Mononuclear cell (primary cell): ENCODE data around the gene TNFAIP3. TPM values are rescaled to one million over a fixed set of nuclear protein-coding genes. Genes with fewer than 3 reads are reported as not detected.

ENCODE experiments used
- H3K27me3 ChIP-seq: 2 replicates; pipeline ENCODE4 v1.6.0; 2011; ENCODE audit warnings: low read length, control low read depth; ENCODE audit not compliant: insufficient read depth
- H3K4me1 ChIP-seq: 2 replicates; pipeline ENCODE4 v1.5.1; 2011; ENCODE audit warnings: mild to moderate bottlenecking, low read length, control low read depth; ENCODE audit not compliant: insufficient read depth
- H3K4me3 ChIP-seq: 2 replicates; pipeline ENCODE4 v1.5.1; 2011; ENCODE audit warnings: mild to moderate bottlenecking, low read length, moderate library complexity
- H3K9me3 ChIP-seq: 2 replicates; pipeline ENCODE4 v1.5.1; 2011; ENCODE audit warnings: low read depth, mild to moderate bottlenecking, control low read depth, low read length
- total RNA-seq: library from RNA; depleted of rRNA; stranded (reverse); fragments of >200 nt; gene quantifications from one replicate; pipeline ENCODE4 v1.2.3, GENCODE V29; 2012

The TNFAIP3 gene
- total RNA-seq, 1 donor, result 1,382 TPM

DNA sequence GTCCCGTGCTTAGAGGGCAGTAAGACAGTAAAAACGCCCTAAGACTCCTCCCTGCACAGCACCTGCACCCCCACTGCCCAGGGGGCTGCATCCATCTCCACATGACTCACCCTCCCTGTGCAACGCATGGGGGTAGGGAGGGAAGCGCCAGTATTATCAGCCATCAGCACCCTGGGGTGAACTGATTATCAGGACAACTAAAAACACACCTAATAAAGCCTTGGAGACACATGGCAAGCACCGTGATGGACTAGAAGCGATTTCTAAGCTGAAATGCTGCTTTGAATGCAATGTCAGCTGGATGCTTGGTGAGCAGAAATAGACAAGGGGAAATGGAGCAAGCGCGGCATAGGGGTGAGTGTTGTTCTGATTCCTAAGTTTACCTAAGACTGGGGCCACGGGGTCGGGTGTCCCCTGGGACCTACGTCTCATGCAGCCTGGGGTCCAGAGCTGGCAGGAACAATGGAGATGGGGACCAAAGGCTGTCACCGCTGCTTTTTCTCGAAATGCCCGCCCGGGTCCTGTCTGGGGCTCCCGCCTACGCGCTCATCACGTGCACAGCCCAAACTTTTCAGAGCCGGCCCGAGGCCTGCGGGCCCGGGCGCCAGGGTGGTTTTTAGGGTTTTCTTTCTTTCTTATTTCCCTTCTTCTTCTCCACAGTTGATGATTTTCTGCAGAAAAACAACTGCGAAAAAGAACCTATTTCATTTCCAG, 702 bp upstream of the TNFAIP3 start:
- no peaks in the 10 kb centered on the region for H3K27me3 ChIP-seq
- H3K4me1 ChIP-seq, result peaks cover 45% of the 10 kb centered on the region
- no peaks in the 10 kb centered on the region for H3K9me3 ChIP-seq
- H3K4me3 ChIP-seq, result peak overlapping the region; percentile 52

GRCh38 chr6:137867685-137868509, 838 bp downstream of the TNFAIP3 start:
- H3K9me3 ChIP-seq, result no peaks in the 10 kb centered on the region
- H3K27me3 ChIP-seq, result no peaks in the 10 kb centered on the region
- peaks cover 59% of the 10 kb centered on the region for H3K4me1 ChIP-seq
- H3K4me3 ChIP-seq, result peak overlapping the region; percentile 95

DNA sequence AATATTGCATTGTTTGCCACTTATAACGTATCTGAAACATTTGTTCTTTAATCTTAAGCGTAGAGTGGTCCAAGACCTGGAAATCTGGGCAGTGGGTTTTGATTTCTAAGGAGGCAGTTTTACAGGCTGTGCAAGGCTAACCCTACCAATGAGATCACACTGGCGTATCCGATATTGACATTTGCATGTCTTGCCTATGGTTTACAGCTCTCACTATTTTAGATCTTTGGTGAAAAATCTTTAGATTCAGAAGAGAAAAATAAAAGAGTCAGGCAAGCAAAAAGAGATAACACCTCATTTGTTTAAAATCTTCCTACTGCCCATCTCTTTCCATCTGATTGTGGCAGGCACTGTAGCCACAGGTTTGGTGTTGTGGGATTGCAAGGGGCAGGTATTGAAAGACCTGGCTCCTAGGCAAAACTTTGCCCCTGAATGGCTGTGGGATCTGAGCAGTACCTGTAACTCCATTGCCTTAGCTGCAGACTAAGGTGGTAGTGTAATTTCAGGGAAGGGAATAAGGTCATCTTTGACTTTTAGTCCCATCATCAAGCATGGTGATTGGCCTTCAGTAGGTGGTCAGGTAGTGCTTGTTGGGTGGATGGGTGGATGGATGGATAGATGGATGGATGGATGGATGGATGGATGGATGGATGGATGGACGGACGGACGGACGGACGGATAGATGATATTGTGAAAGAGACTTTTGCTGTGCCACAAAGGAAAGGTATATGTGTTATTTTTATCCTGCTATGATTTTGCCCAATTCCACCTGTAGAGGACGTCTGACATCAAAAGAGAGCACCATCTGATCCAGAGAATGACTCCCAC, 1.9 kb downstream of the TNFAIP3 start:
- Histone ChIP-seq H3K27me3 (no peaks in the 10 kb centered on the region), H3K4me1 (peaks cover 67% of the 10 kb centered on the region), H3K4me3 (peak overlapping the region; percentile 95), H3K9me3 (no peaks in the 10 kb centered on the region)

GRCh38 chr6:137869549-137870307, 2.7 kb downstream of the TNFAIP3 start:
- H3K4me3 ChIP-seq, result peak overlapping the region; percentile 95
- no peaks in the 10 kb centered on the region for H3K27me3 ChIP-seq
- no peaks in the 10 kb centered on the region for H3K9me3 ChIP-seq
- peaks cover 74% of the 10 kb centered on the region for H3K4me1 ChIP-seq

DNA sequence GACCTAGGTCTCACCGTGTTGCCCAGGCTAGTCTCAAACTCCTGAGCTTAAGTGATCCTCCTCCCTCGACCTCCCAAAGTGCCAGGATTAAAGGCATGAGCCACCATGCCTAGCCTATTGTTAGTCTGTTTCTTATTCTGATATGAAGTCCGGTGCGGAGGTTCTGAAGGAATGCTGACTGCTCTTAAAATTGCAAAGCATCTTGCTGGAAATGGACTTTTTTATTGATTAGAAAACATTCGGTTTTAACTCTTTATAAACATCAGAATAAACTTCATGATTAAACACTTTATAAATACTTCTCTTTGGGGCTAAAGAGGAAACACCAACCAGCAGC, 3.2 kb downstream of the TNFAIP3 start:
- H3K27me3 ChIP-seq, result no peaks in the 10 kb centered on the region
- peak overlapping the region; percentile 25 for H3K4me3 ChIP-seq
- H3K4me1 ChIP-seq, result peaks cover 77% of the 10 kb centered on the region
- no peaks in the 10 kb centered on the region for H3K9me3 ChIP-seq

- H3K4me3 ChIP-seq, result peak overlapping the region; percentile 25
- no peaks in the 10 kb centered on the region for H3K9me3 ChIP-seq
- peaks cover 72% of the 10 kb centered on the region for H3K4me1 ChIP-seq
- no peaks in the 10 kb centered on the region for H3K27me3 ChIP-seq
These were observed 3.7 kb downstream of the TNFAIP3 start for GRCh38 chr6:137870744-137871247.

- Histone ChIP-seq H3K27me3 (no peaks in the 10 kb centered on the region), H3K9me3 (no peaks in the 10 kb centered on the region), H3K4me3 (peak overlapping the region; percentile 25), H3K4me1 (peaks cover 67% of the 10 kb centered on the region)
These were observed 4.2 kb downstream of the TNFAIP3 start for GRCh38 chr6:137871291-137871690.

DNA sequence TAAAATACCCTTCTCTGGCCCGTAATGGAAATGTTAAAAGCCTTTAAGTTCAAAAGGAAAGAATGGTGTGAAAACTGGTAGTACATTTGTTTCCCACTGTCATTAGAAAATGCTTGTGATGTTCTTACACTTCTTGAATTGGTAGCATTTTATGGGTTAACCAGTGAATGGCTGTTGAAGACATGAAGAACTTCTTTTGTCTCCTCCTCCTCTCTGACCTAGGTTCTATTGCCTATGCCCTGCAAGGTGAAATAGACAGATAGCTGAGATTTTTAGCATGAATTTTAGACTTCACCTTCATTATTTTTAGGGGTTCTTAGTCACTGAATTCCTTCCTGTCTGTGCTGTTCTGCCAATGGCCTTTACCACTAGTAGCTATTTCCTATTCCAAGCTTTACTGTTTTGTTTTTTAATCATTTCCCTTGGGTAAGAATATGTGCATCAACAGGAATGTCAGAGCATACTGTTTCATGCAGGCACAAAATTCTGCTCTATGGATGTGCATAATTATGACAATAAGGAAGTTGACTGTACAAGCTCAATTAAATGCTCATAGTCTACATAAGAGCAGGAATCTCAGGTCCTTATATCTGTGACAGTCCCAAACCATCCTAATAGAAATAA, 4.9 kb downstream of the TNFAIP3 start:
- no peaks in the 10 kb centered on the region for H3K27me3 ChIP-seq
- H3K9me3 ChIP-seq, result no peaks in the 10 kb centered on the region
- H3K4me1 ChIP-seq, result peaks cover 64% of the 10 kb centered on the region
- no peak overlapping the region for H3K4me3 ChIP-seq

GRCh38 chr6:137872581-137873115, 5.6 kb downstream of the TNFAIP3 start:
- peaks cover 69% of the 10 kb centered on the region for H3K4me1 ChIP-seq
- H3K27me3 ChIP-seq, result no peaks in the 10 kb centered on the region
- H3K4me3 ChIP-seq, result no peak overlapping the region
- H3K9me3 ChIP-seq, result no peaks in the 10 kb centered on the region

DNA sequence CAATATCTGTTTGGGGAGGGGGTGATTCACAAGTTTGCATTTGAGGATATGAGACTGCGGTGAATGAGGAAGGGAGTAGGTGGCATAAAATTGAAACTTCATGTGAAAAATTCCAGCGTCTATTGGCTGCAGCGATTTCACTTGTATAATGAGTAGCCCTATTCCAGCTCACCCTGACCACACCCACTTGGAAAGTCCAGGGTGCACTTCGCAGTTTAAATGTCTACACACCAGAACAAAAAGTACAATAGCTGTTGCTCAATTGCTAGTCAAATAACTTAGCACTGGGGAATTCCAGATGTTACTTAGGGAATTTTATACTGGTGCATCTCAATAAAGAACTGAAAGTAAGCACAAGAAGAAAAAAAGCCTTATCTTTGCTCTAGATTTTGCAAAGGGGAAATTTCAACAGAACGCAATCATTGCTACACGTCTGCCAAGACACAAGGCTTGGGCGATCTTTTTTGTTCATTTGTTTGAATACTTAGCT, 6.3 kb downstream of the TNFAIP3 start:
- Histone ChIP-seq H3K9me3 (no peaks in the 10 kb centered on the region), H3K27me3 (no peaks in the 10 kb centered on the region), H3K4me1 (peaks cover 73% of the 10 kb centered on the region), H3K4me3 (no peak overlapping the region)

DNA sequence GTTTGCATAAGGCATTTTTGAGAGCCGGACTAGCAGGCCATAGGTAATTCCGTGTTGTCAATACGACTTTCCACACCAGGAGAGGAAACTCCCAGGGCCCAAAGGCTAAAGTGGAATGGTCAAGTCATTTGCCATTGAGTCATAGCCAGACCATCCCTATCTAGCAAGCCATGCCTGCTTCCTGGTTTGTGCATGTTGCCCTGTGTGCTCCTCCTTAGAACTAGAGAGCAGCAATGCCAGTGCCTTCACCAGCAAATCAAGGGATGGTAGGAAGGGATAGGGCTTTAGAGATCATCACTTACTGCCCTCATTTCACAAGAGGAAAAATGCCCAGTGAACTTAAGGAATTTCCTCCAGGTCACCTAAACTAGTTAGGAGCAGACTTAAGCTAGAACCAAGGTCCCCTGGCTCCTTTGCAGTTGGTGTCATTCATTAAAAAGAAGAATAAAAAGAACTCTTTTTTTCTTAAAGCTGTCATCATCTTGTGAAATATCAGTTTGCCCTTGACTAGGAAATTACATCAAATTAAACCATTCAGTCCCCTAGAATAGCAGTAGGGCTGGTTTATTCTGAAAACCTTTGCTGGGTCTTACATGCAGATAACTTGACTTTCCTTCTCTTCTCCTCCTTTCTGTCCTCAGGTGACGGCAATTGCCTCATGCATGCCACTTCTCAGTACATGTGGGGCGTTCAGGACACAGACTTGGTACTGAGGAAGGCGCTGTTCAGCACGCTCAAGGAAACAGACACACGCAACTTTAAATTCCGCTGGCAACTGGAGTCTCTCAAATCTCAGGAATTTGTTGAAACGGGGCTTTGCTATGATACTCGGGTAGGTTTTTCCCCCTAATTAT, 7.4 kb downstream of the TNFAIP3 start:
- Histone ChIP-seq H3K9me3 (no peaks in the 10 kb centered on the region), H3K27me3 (no peaks in the 10 kb centered on the region), H3K4me3 (no peak overlapping the region), H3K4me1 (peaks cover 70% of the 10 kb centered on the region)

DNA sequence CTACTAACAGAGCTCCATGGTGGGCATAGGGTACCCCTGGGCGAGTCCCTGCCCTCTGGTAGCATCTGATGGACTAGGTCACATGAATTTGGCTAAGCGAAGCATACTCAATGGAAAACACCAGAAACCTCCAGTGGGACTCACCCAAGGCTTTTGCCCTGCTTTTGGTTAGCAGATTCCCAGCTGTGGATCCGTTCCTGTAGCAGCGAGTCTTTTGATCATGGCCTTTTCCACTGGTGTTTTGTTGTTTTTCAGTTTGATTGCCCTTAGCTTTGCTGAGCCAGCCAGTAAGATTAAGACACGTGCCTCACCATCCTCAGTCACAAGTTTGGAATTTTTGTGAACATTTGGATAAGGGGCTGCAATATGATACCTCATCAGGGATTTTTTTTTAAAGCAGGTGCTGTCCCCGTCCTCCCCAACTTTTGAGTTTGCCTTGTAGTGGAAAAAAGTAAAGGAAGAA, 8.0 kb downstream of the TNFAIP3 start:
- H3K27me3 ChIP-seq, result no peaks in the 10 kb centered on the region
- no peak overlapping the region for H3K4me3 ChIP-seq
- no peaks in the 10 kb centered on the region for H3K9me3 ChIP-seq
- H3K4me1 ChIP-seq, result peaks cover 64% of the 10 kb centered on the region

DNA sequence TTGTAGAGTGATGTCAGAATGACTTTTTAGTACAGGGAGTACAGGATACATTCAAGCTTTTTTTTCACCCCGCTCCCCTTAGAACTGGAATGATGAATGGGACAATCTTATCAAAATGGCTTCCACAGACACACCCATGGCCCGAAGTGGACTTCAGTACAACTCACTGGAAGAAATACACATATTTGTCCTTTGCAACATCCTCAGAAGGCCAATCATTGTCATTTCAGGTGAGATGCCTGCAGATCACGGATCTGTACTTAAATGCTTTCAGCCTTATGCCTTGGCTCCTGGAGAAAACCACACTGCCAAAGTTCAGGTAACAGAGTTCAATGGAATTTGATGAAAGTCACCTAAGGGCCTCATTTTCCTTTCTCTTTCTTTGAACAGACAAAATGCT, 8.5 kb downstream of the TNFAIP3 start:
- Histone ChIP-seq H3K4me1 (peaks cover 59% of the 10 kb centered on the region), H3K4me3 (no peak overlapping the region), H3K27me3 (no peaks in the 10 kb centered on the region), H3K9me3 (no peaks in the 10 kb centered on the region)
